GM12878 (cell line): Measurements from ENCODE around the gene TCF12.

Source experiments
- CHD4 ChIP-seq: fragments of 200-600 bp; sonication (generic); IDR thresholded peaks from 2 replicates; pipeline ENCODE4 v1.6.1; 2016; ENCODE audit warnings: mild to moderate bottlenecking
- POLR2A ChIP-seq: IDR thresholded peaks from 2 replicates; pipeline ENCODE4 v1.6.1; 2011; ENCODE audit warnings: low read depth, mild to moderate bottlenecking, low read length
- SRF ChIP-seq, 2 experiments: IDR thresholded peaks; 2 replicates each; pipeline ENCODE4 v1.6.1; 2011; ENCODE audit warnings: low read depth in 2 of 2, low read length in 2 of 2, mild to moderate bottlenecking in 1 of 2, moderate library complexity in 1 of 2
- TF ChIP-seq, protein P1 (sequence below), 3 experiments: IDR thresholded peaks in 2 of 3; conservative IDR thresholded peaks in 1 of 3; 2 replicates each; pipeline ENCODE4 v1.5.1; 2011; ENCODE audit warnings: low read depth in 3 of 3, low read length in 3 of 3, mild to moderate bottlenecking in 3 of 3, control low read depth in 2 of 3, moderate library complexity in 2 of 3, inconsistent platforms in 1 of 3, mixed read lengths in 1 of 3; ENCODE audit not compliant: control insufficient read depth in 2 of 3, insufficient read depth in 1 of 3; ENCODE audit errors: extremely low read depth in 1 of 3

DNA sequence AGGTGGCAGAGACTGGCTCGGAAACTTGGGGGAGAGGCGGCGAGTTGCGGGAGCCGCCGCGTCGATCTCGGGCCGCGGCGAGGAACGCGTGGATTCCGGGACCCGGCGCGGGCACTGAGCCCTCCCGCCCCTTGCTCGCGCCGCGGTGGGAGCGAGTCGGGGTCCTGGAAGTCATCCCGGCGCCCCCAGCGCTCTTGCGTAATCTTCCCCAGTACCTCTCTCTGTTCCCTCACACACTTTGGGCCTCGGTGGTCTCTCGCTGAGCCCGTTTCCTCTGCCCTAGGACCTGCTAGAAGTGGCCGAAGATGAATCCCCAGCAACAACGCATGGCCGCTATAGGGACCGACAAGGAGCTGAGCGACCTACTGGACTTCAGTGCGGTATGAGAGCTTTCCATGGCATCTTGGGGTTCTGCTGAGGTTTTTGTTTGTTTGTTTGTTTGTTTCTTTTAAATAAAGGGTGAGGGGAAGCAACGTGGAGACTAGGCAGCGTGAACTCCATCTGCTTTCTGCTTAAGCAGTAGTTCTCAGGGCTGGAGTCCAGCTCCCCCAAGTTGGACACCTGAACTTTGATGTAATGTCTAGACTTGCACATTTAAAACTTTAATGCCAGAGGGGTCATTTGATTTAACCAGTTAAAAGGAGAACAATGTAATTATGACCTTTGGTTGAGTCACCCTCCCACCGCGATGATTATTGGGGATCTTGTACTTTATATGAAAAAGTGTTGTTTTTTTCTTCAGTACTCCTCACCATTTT lies 1.3 kb downstream of the TCF12 start:
- TF ChIP-seq, protein P1, sequence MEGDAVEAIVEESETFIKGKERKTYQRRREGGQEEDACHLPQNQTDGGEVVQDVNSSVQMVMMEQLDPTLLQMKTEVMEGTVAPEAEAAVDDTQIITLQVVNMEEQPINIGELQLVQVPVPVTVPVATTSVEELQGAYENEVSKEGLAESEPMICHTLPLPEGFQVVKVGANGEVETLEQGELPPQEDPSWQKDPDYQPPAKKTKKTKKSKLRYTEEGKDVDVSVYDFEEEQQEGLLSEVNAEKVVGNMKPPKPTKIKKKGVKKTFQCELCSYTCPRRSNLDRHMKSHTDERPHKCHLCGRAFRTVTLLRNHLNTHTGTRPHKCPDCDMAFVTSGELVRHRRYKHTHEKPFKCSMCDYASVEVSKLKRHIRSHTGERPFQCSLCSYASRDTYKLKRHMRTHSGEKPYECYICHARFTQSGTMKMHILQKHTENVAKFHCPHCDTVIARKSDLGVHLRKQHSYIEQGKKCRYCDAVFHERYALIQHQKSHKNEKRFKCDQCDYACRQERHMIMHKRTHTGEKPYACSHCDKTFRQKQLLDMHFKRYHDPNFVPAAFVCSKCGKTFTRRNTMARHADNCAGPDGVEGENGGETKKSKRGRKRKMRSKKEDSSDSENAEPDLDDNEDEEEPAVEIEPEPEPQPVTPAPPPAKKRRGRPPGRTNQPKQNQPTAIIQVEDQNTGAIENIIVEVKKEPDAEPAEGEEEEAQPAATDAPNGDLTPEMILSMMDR (IDR thresholded peaks at IDR 0.05 in 2 of 3, conservative IDR thresholded peaks at IDR 0.05 in 1 of 3; ENCODE audit: control insufficient read depth in 2 of 3, extremely low read depth in 1 of 3, insufficient read depth in 1 of 3, low read depth in 3 of 3, low read length in 3 of 3): no peak
- TF ChIP-seq CHD4: no peak
- TF ChIP-seq SRF (IDR thresholded peaks at IDR 0.05; ENCODE audit: low read depth in 2 of 2, low read length in 2 of 2): no peak
- TF ChIP-seq POLR2A: no peak
